DND-41 (cell line): Measurements from ENCODE around the gene KIFC3.

Experiments
- EZH2 ChIP-seq: IDR thresholded peaks from 3 replicates; pipeline ENCODE4 v1.6.1; 2012; ENCODE audit warnings: borderline replicate concordance, low read depth, mild to moderate bottlenecking, moderate library complexity, low read length, inconsistent platforms; ENCODE audit not compliant: severe bottlenecking
- TF ChIP-seq, protein P1 (sequence below): IDR thresholded peaks from 2 replicates; pipeline ENCODE4 v1.5.1; 2012; ENCODE audit warnings: borderline replicate concordance, low read length, moderate library complexity, mild to moderate bottlenecking; ENCODE audit not compliant: poor library complexity, severe bottlenecking; ENCODE audit errors: extremely low read depth

DNA sequence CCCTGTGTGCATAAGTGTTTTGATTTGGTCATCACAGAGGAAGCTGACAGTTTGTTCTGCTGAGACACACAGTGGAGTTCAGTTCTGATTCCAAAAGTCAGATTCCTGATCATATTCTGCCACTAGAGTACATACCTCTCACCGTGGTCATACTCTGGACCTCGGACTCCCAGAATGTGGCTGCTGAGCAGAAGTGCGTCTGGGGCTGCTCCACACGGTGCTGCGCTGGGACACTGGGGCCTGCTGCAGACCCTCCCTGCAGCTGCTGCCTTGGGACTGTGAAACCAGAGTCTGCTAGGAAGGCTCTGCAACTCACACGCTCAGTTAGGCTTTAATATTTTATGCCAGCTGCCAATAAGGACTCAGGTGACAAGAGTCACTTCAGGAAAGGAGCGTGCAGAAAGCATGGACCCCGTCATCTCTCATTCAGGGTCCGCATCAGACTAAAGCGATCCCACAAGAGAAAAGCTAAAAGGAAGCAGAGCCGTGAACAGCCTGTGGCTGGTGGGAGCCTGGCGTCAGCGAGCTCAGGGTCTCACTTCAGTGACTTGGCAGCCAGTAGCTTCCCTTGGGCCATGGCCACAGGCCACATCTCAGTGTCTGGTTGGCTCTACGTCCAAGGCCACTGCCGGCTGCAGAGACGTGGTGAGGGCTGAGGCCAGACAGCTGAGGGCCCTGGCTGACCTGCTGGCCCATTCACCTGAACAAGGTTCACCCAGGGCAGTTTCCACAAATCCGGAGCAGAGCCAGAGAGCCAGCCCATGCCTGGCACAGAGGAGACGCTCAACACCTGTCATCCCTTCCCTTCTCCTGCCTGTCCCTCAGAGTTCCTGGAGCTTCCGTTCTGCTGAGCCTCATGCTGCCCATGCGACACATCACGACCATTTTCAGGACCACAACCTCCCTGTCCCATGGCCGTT is 24.7 kb upstream of the KIFC3 start:
- no peak for TF ChIP-seq EZH2
- TF ChIP-seq, protein P1, sequence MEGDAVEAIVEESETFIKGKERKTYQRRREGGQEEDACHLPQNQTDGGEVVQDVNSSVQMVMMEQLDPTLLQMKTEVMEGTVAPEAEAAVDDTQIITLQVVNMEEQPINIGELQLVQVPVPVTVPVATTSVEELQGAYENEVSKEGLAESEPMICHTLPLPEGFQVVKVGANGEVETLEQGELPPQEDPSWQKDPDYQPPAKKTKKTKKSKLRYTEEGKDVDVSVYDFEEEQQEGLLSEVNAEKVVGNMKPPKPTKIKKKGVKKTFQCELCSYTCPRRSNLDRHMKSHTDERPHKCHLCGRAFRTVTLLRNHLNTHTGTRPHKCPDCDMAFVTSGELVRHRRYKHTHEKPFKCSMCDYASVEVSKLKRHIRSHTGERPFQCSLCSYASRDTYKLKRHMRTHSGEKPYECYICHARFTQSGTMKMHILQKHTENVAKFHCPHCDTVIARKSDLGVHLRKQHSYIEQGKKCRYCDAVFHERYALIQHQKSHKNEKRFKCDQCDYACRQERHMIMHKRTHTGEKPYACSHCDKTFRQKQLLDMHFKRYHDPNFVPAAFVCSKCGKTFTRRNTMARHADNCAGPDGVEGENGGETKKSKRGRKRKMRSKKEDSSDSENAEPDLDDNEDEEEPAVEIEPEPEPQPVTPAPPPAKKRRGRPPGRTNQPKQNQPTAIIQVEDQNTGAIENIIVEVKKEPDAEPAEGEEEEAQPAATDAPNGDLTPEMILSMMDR, result no peak
